Keratinocyte (primary cell): ENCODE data around the gene SYNJ2. TPM values are rescaled to one million over a fixed set of nuclear protein-coding genes. Genes with fewer than 3 reads are reported as not detected.

ENCODE experiments used
- DNase-seq: peaks from one replicate; pipeline ENCODE4 v3.0.0-alpha.2; 2011; ENCODE audit warnings: low read depth, missing footprints, low spot score
- FAIRE-seq: peaks from 2 replicates; lab custom pipeline; 2011; peaks lifted over from hg19 to GRCh38; lab: Jason Lieb, UNC
- H2AFZ ChIP-seq: 2 replicates; pipeline ENCODE4 v1.6.0; 2012; ENCODE audit warnings: low read length, control low read depth, inconsistent platforms; ENCODE audit not compliant: control insufficient read depth
- H3K27ac ChIP-seq: 2 replicates; pipeline ENCODE4 v1.5.1; 2011; ENCODE audit warnings: low read length; ENCODE audit not compliant: control insufficient read depth, insufficient read depth
- H3K27me3 ChIP-seq: 3 replicates; pipeline ENCODE4 v1.6.0; 2011; ENCODE audit warnings: low read length; ENCODE audit not compliant: control insufficient read depth, insufficient read depth; ENCODE audit errors: extremely low read depth
- H3K36me3 ChIP-seq, 2 experiments: 2 replicates in 1 of 2; 3 replicates in 1 of 2; pipeline ENCODE4 v1.5.1; 2011; ENCODE audit warnings: low read length in 2 of 2, mild to moderate bottlenecking in 1 of 2; ENCODE audit not compliant: control insufficient read depth in 2 of 2, insufficient read depth in 2 of 2; ENCODE audit errors: extremely low read depth in 1 of 2
- H3K4me1 ChIP-seq: 3 replicates; pipeline ENCODE4 v1.5.1; 2011; ENCODE audit warnings: low read length; ENCODE audit not compliant: control insufficient read depth, insufficient read depth; ENCODE audit errors: extremely low read depth
- H3K4me2 ChIP-seq: 3 replicates; pipeline ENCODE4 v1.6.0; 2011; ENCODE audit warnings: low read depth, low read length; ENCODE audit not compliant: control insufficient read depth, insufficient read depth; ENCODE audit errors: extremely low read depth
- H3K4me3 ChIP-seq, 3 experiments: fragments of 200-600 bp in 1 of 3; sonication (generic) in 1 of 3; 2 replicates in 2 of 3; 3 replicates in 1 of 3; pipeline ENCODE4 v1.5.1; 2011 to 2016; ENCODE audit warnings: low read length in 3 of 3, mild to moderate bottlenecking in 3 of 3, control low read depth in 2 of 3, inconsistent platforms in 1 of 3, low read depth in 1 of 3, mixed read lengths in 1 of 3, mixed run types in 1 of 3, moderate library complexity in 1 of 3; ENCODE audit not compliant: control insufficient read depth in 2 of 3, insufficient read depth in 2 of 3; ENCODE audit errors: extremely low read depth in 1 of 3
- H3K79me2 ChIP-seq: 2 replicates; pipeline ENCODE4 v1.6.0; 2012; ENCODE audit warnings: low read length; ENCODE audit not compliant: control insufficient read depth, insufficient read depth
- H3K9ac ChIP-seq: 3 replicates; pipeline ENCODE4 v1.6.0; 2011; ENCODE audit warnings: low read length; ENCODE audit not compliant: control insufficient read depth, insufficient read depth; ENCODE audit errors: extremely low read depth
- H3K9me1 ChIP-seq: 3 replicates; pipeline ENCODE4 v1.6.0; 2011; ENCODE audit warnings: low read length; ENCODE audit not compliant: control insufficient read depth, insufficient read depth; ENCODE audit errors: extremely low read depth
- H3K9me3 ChIP-seq: 2 replicates; pipeline ENCODE4 v1.5.1; 2012; ENCODE audit warnings: low read depth, low read length; ENCODE audit not compliant: control insufficient read depth
- H4K20me1 ChIP-seq: 3 replicates; pipeline ENCODE4 v1.6.0; 2011; ENCODE audit warnings: low read length; ENCODE audit not compliant: control insufficient read depth, insufficient read depth; ENCODE audit errors: extremely low read depth
- CTCF ChIP-seq, 3 experiments: IDR thresholded peaks in 1 of 3; conservative IDR thresholded peaks in 1 of 3; optimal IDR thresholded peaks in 1 of 3; 2 replicates in 2 of 3; 3 replicates in 1 of 3; pipeline versions ENCODE3 to v1.5.1; 2011; ENCODE audit warnings: low read length in 3 of 3, mild to moderate bottlenecking in 3 of 3, moderate library complexity in 2 of 3, control low read depth in 1 of 3, inconsistent platforms in 1 of 3; ENCODE audit not compliant: insufficient read depth in 2 of 3; ENCODE audit errors: extremely low read depth in 1 of 3
- EZH2 ChIP-seq: IDR thresholded peaks from one replicate; pipeline ENCODE4 v1.6.1; 2012; ENCODE audit warnings: inconsistent platforms, mild to moderate bottlenecking, low read length, moderate library complexity
- dilution Hi-C: fragments of 300-500 bp; cut with MboI; formaldehyde crosslinking; loops from one replicate; pipeline ENCODE4 v1.7.0; 2020; ENCODE audit warnings: low sequenced_read_pairs; ENCODE audit not compliant: extremely low pct_ligation_motif_present
- polyA plus RNA-seq, 5 experiments: library from polyadenylated mRNA; depleted of rRNA in 3 of 5; stranded (reverse) in 3 of 5; stranded (forward) in 1 of 5; unstranded in 1 of 5; fragments of >200 nt; gene quantifications; 1 replicate in 1 of 5; 2 replicates in 3 of 5; 3 replicates in 1 of 5; pipeline versions ENCODE4 v1.2.1 to v1.2.3, GENCODE V29; 2011 to 2012; ENCODE audit warnings: missing spikeins in 2 of 5, low read depth in 1 of 5, low replicate concordance in 1 of 5

SYNJ2 gene
- polyA plus RNA-seq, 1 donor (not counting 4 experiments of a cell fraction or from before 2014, with no cell fraction given), result 8.6 TPM

GRCh38 chr6:158026901-158027589 is 45.4 kb downstream of the SYNJ2 start:
- no peaks in the 10 kb centered on the region for H3K27me3 ChIP-seq
- no peaks in the 10 kb centered on the region for H3K9me3 ChIP-seq
- DNase-seq (no peak), FAIRE-seq (no peak)
- no peak overlapping the region for H3K4me3 ChIP-seq
- H3K9me1 ChIP-seq, result no peaks in the 10 kb centered on the region
- peak overlapping the region; percentile 53 for H3K9ac ChIP-seq
- H2AFZ ChIP-seq, result no peak overlapping the region
- H3K79me2 ChIP-seq, result peaks cover 4% of the 10 kb centered on the region
- dilution Hi-C loops, result no loop called here
- H3K27ac ChIP-seq, result peak overlapping the region; percentile 49
- peaks cover 0 to 6% of the 10 kb centered on the region in 2 experiments for H3K36me3 ChIP-seq
- TF ChIP-seq EZH2 (no peak), CTCF (optimal IDR thresholded peaks at IDR 0.05 in 1 of 3, IDR thresholded peaks at IDR 0.05 in 1 of 3, conservative IDR thresholded peaks at IDR 0.05 in 1 of 3; ENCODE audit: extremely low read depth in 1 of 3, insufficient read depth in 2 of 3, low read length in 3 of 3) (no peak)
- peak overlapping the region; percentile 41 for H3K4me2 ChIP-seq
- peaks cover 20% of the 10 kb centered on the region for H3K4me1 ChIP-seq
- no peaks in the 10 kb centered on the region for H4K20me1 ChIP-seq

GRCh38 chr6:158027590-158028285 is 46.1 kb downstream of the SYNJ2 start:
- H3K36me3 ChIP-seq, result peaks cover 0 to 6% of the 10 kb centered on the region in 2 experiments
- H2AFZ ChIP-seq, result no peak overlapping the region
- H3K4me2 ChIP-seq, result no peak overlapping the region
- TF ChIP-seq EZH2 (no peak), CTCF (optimal IDR thresholded peaks at IDR 0.05 in 1 of 3, IDR thresholded peaks at IDR 0.05 in 1 of 3, conservative IDR thresholded peaks at IDR 0.05 in 1 of 3; ENCODE audit: extremely low read depth in 1 of 3, insufficient read depth in 2 of 3, low read length in 3 of 3) (no peak)
- H3K9me3 ChIP-seq, result no peaks in the 10 kb centered on the region
- no peaks in the 10 kb centered on the region for H4K20me1 ChIP-seq
- no peaks in the 10 kb centered on the region for H3K27me3 ChIP-seq
- dilution Hi-C loops, result no loop called here
- DNase-seq, result no peak
- H3K9ac ChIP-seq, result no peak overlapping the region
- no peaks in the 10 kb centered on the region for H3K9me1 ChIP-seq
- no peak overlapping the region for H3K4me3 ChIP-seq
- H3K79me2 ChIP-seq, result peaks cover 4% of the 10 kb centered on the region
- FAIRE-seq, result no peak
- peaks cover 20% of the 10 kb centered on the region for H3K4me1 ChIP-seq
- no peak overlapping the region for H3K27ac ChIP-seq
